ENCODE data around the gene GAB3. TPM values are rescaled to one million over a fixed set of nuclear protein-coding genes. Genes with fewer than 3 reads are reported as not detected.

The GAB3 gene
- total RNA-seq, 1 experiment from 2014 or later = 0.17 TPM

DNA sequence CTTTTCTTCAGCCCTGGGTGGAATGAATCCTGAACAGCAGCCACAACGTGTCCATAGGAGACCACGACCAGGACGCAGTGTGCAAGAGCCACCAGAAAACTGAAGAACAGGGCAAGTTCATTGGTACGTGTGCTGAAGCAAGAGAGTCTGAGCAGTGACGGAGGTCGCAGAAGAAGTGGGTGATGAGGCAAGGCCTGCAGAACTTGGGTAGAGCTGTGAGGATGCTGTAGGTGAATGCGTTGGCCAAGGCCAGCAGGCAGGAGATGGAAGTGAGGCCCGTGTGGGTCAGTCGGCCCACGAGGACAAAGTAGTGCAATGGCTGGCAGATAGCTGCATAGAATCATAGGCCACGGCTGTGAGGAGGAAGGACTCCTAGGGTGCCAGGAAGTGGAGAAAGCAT is 91.9 kb downstream of the GAB3 start:
- peaks cover 38% of the 10 kb centered on the region for H3K27me3 ChIP-seq (ENCODE audit: insufficient read depth, low read depth)
- H3K9me3 ChIP-seq (ENCODE audit: insufficient read depth, low read depth) = no peaks in the 10 kb centered on the region
- no peak for DNase-seq
- H3K4me3 ChIP-seq = no peak overlapping the region
- no peaks in the 10 kb centered on the region for H3F3A ChIP-seq (ENCODE audit: insufficient read depth, low read depth)
- intact Hi-C loops (cut with micrococcal nuclease; ENCODE audit: unreplicated experiment) = no loop called here
- H2AFZ ChIP-seq = no peak overlapping the region
- H3K79me2 ChIP-seq (ENCODE audit: low read depth) = no peaks in the 10 kb centered on the region
- H3K36me3 ChIP-seq (ENCODE audit: low read depth) = no peaks in the 10 kb centered on the region
- no peaks in the 10 kb centered on the region for H4K20me1 ChIP-seq (ENCODE audit: insufficient read depth)
- no peaks in the 10 kb centered on the region for H3K9me2 ChIP-seq (ENCODE audit: insufficient read depth)
- no peaks in the 10 kb centered on the region for H3K4me1 ChIP-seq (replicated peaks; ENCODE audit: insufficient read depth)
- CTCF ChIA-PET = no interaction called here
- H3K4me2 ChIP-seq = no peak overlapping the region
- H3K27ac ChIP-seq = no peak overlapping the region
- TF ChIP-seq, protein P1, sequence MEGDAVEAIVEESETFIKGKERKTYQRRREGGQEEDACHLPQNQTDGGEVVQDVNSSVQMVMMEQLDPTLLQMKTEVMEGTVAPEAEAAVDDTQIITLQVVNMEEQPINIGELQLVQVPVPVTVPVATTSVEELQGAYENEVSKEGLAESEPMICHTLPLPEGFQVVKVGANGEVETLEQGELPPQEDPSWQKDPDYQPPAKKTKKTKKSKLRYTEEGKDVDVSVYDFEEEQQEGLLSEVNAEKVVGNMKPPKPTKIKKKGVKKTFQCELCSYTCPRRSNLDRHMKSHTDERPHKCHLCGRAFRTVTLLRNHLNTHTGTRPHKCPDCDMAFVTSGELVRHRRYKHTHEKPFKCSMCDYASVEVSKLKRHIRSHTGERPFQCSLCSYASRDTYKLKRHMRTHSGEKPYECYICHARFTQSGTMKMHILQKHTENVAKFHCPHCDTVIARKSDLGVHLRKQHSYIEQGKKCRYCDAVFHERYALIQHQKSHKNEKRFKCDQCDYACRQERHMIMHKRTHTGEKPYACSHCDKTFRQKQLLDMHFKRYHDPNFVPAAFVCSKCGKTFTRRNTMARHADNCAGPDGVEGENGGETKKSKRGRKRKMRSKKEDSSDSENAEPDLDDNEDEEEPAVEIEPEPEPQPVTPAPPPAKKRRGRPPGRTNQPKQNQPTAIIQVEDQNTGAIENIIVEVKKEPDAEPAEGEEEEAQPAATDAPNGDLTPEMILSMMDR (conservative IDR thresholded peaks at IDR 0.05) = no peak
- no peak for TF ChIP-seq EZH2 (IDR thresholded peaks at IDR 0.05; ENCODE audit: low read depth)
- POLR2A ChIA-PET (ENCODE audit: unreplicated experiment) = no interaction called here
- no TSS peak for BruUV-seq (replicated peaks)

DNA sequence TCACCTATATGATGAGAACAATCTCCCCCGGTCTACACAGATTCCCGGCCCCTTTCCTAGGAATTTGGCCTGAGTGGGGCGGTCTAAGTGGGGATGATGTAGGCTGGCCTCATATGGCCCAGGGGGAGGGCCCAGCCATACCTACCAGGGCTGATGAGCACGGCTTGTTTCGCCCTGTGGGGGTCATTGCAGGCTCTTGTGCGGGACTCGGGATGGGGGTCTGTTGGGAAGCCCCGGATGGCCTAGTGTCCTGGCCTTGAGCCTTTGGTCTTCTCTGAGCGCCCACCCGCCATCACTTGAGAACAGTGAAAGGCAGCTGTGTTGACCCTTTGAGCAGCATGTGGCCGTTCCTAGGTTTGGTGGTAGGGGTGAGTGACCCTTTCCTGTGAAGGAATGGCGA is 92.7 kb downstream of the GAB3 start:
- H3K4me3 ChIP-seq = no peak overlapping the region
- H3K9me2 ChIP-seq (ENCODE audit: insufficient read depth) = no peaks in the 10 kb centered on the region
- H3K9me3 ChIP-seq (ENCODE audit: insufficient read depth, low read depth) = no peaks in the 10 kb centered on the region
- intact Hi-C loops (cut with micrococcal nuclease; ENCODE audit: unreplicated experiment) = no loop called here
- no TSS peak for BruUV-seq (replicated peaks)
- no peaks in the 10 kb centered on the region for H4K20me1 ChIP-seq (ENCODE audit: insufficient read depth)
- no peak overlapping the region for H3K4me2 ChIP-seq
- DNase-seq = no peak
- H3K4me1 ChIP-seq (replicated peaks; ENCODE audit: insufficient read depth) = no peaks in the 10 kb centered on the region
- no peaks in the 10 kb centered on the region for H3K36me3 ChIP-seq (ENCODE audit: low read depth)
- TF ChIP-seq, protein P1 (conservative IDR thresholded peaks at IDR 0.05) = no peak
- TF ChIP-seq EZH2 (IDR thresholded peaks at IDR 0.05; ENCODE audit: low read depth) = no peak
- H3K27ac ChIP-seq = no peak overlapping the region
- ChIA-PET CTCF (no interaction called here), POLR2A (ENCODE audit: unreplicated experiment) (no interaction called here)
- H3K79me2 ChIP-seq (ENCODE audit: low read depth) = no peaks in the 10 kb centered on the region
- H3F3A ChIP-seq (ENCODE audit: insufficient read depth, low read depth) = no peaks in the 10 kb centered on the region
- no peak overlapping the region for H2AFZ ChIP-seq
- peaks cover 38% of the 10 kb centered on the region for H3K27me3 ChIP-seq (ENCODE audit: insufficient read depth, low read depth)

DNA sequence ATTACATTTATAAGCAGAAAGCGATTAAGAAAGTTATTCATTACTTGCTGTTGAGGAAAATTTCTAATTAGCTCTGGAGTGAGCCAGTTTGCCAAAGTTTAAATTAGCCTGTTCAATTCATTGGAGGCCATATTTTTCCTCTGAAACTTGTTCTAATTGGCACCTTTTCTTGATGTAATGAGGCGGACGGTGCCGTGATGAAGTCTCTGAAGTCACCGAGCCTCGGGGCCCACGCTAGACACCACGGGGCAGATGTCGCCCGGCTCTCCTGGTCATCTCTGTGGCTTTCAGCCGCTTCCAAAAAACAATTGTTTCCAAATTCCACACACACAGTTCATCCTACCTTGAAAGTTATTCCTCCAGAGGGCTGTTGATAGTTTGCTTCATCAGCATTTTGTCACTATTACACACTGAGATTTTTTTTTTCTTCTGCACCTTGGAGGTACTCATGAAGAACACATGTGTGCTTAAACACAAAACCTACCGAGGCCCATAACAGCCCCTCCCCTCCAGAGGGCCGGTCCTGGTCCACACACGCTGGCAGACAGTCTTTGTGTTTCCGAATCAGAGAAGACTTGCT is 93.6 kb downstream of the GAB3 start:
- H3K36me3 ChIP-seq (ENCODE audit: low read depth) = no peaks in the 10 kb centered on the region
- no peaks in the 10 kb centered on the region for H4K20me1 ChIP-seq (ENCODE audit: insufficient read depth)
- intact Hi-C loops (cut with micrococcal nuclease; ENCODE audit: unreplicated experiment) = no loop called here

More for the DNA sequence above, 93.6 kb downstream of the GAB3 start:
- DNase-seq = no peak
- H3K9me2 ChIP-seq (ENCODE audit: insufficient read depth) = no peaks in the 10 kb centered on the region
- CTCF ChIA-PET = no interaction called here
- H3K4me3 ChIP-seq = no peak overlapping the region
- TF ChIP-seq, protein P1 (conservative IDR thresholded peaks at IDR 0.05) = no peak
- TF ChIP-seq EZH2 (IDR thresholded peaks at IDR 0.05; ENCODE audit: low read depth) = no peak
- H2AFZ ChIP-seq = no peak overlapping the region
- H3K4me2 ChIP-seq = no peak overlapping the region
- no peaks in the 10 kb centered on the region for H3K9me3 ChIP-seq (ENCODE audit: insufficient read depth, low read depth)
- no peak overlapping the region for H3K27ac ChIP-seq
- H3K4me1 ChIP-seq (replicated peaks; ENCODE audit: insufficient read depth) = no peaks in the 10 kb centered on the region
- no peaks in the 10 kb centered on the region for H3F3A ChIP-seq (ENCODE audit: insufficient read depth, low read depth)
- no TSS peak for BruUV-seq (replicated peaks)
- POLR2A ChIA-PET (ENCODE audit: unreplicated experiment) = no interaction called here
- H3K27me3 ChIP-seq (ENCODE audit: insufficient read depth, low read depth) = peaks cover 38% of the 10 kb centered on the region
- no peaks in the 10 kb centered on the region for H3K79me2 ChIP-seq (ENCODE audit: low read depth)

Measured in PC-9 (cell line).